Measurements from ENCODE around the gene OSMR.
"Not testable (repeated sequence)": the region's sequence is repeated elsewhere in the genome, so short reads cannot be mapped to it uniquely, and the experiment has no call there.

Gene OSMR

DNA sequence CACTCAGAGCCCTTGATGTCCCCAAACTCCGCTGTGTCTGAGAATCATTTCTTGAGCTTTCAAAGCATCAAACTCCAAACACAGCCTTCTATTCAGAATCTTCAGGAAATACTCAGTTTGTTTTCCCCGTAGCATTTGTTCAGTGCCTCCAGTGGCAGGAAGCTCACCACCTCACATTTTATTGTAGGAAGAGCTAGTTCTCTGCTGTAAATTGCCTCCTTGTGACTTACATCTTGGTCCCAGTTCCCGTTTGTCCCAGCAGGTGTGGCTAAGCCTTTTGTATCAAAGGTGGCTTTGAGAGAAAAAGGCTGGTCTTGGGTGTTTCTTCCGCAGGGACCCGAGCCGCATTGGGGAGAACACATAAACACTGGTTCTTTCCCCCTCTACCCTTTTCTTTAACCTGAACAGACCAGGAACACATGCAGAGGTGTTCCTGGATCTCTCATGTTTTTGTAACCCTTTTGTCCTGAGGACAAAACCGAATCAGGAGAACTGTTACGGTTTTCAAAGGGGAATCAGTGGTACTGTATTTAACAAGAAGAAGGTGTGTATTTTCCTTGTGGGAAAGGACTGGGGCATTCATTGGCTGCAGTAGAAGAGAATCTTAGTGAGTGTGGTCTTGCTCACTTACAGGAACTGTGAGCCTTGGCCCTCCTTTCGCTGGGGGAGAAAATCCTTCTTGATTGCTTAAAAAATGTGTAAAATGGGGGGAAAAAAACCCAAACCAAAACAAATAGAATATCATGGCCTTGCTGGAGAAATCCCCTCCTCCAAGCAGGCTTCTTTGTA is 1.9 kb downstream of the OSMR start:
- no peak for TF ChIP-seq ZNF274 (IDR thresholded peaks at IDR 0.05; ENCODE audit: low read depth, low read length)
- H3K4me3 ChIP-seq (ENCODE audit: low read length) = no peak overlapping the region

DNA sequence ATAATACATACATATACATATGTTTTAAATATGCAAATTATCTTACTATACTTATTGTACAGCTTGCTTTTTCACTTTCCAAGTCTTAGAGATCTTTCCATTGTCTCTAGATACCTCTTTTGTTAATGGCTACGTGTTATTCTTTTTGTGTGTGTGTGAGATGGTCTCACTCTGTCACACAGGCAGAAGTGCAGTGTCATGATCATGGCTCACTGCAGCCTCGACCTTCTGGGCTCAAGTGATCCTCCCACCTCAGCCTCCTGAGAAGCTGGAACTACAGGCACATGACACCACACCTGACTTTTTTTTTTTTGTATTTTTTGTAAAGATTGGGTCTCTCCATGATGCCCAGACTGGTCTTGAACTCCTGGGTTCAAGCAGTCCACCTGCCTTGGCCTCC is 2.8 kb downstream of the OSMR start:
- TF ChIP-seq ZNF274 (IDR thresholded peaks at IDR 0.05; ENCODE audit: low read depth, low read length) = no peak
- no peak overlapping the region for H3K4me3 ChIP-seq (ENCODE audit: low read length)

DNA sequence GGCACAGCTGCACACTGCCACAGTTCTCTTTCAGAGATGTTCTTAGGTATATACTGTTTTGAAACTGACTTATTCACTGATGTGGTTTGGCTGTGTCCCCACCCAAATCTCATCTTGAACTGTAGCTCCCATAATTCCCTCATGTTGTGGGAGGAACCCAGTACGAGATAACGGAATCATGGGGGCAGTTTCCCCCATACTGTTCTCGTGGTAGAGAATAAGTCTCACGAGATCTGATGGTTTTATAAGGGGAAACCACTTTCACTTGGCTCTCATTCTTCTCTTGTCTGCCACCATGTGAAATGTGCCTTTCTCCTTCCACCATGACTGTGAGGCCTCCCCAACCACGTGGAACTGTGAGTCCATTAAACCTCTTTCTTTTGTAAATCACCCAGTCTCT is 5.8 kb downstream of the OSMR start:
- not testable (repeated sequence) for H3K4me3 ChIP-seq (ENCODE audit: low read length)

DNA sequence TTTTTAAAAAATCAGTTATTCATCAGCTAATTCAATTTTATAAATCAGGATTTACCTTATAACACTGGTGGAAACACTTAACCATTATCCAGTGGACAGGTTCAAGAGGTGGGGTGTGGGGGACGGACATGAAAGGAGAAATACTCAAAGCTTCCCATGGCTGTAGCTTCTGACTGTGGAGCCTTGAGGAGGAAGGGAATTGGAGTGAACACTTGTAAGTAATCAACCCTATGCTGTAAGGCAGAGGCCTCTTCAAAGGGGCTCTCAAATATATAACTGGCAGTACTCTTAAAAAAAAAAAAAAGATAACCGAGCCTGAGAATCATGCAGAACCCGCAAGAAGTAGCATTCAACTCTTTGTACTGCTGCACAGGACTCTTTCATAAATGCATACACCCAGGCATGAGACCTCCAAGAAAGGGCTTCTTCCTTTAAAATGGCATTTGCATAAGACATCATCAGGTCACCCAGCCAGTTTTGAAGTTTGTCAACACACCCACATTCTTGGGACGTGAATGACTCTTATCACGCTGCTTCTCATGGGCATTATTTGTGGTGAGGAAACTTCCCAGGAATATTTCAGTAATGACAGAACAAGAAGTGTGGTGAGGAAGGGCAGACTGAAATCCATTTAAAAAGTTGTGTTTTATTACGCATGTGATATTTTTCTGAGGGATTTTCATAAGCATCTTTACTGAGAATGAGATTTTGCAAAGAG is 8.1 kb downstream of the OSMR start:
- no peak overlapping the region for H3K4me3 ChIP-seq (ENCODE audit: low read length)
- no peak for TF ChIP-seq ZNF274 (IDR thresholded peaks at IDR 0.05; ENCODE audit: low read depth, low read length)

DNA sequence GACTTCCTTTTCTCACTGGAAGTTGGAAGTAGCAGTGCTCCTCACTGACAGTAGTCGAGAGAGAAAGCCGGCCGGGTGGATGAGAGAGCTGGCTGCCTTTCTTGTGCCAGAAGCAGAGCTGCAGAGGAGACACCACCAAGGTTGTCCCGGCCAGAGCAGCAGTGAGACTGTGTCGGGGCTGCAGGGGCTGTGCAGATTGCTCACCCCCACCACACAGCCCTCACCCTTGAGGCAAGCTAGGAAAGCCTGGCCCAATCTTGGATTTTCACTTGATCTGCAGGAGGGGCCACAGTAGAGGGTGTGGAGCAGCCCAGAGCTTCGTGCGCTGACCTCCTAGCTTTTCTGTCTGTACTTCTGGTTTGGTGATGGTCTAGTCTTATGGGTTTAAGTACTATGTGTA is 9.1 kb downstream of the OSMR start:
- TF ChIP-seq ZNF274 (IDR thresholded peaks at IDR 0.05; ENCODE audit: low read depth, low read length) = no peak
- H3K4me3 ChIP-seq (ENCODE audit: low read length) = no peak overlapping the region

DNA sequence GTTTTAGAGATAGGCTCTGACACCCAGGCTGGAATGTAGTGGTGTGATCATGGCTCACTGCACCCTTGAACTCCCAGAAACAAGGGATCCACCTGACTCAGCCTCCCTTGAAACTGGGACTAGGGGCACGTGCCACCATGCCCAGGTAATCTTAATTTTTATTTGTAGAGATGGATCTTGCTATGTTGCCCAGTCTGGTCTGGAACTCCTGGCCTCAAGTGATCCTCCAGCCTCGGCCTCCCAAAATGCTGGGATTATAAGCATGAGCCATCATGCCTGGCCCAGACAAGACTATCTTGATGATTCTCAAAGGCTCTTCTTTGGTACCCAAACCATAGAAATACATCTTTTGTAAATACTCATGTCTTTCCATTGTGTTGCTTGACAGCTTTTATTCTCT is 10.8 kb downstream of the OSMR start:
- no peak overlapping the region for H3K4me3 ChIP-seq (ENCODE audit: low read length)

DNA sequence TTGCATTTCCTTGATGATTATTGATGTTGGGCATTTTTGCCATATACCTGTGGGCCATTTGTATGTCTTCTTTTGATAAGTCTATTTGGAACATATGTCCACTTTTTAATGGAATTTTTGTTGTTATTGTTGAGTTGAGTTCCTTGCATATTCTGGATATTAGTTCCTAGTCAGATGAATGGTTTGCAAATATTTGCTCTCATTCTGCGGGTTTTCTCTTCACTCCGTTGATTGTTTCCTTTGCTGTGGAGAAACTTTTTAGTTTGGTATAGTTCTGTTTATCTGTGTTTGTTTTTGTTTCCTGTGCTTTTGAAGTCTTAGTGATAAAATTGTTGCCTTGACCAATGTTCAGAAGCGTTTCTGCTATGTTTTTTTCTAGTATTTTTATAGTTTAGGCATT is 13.0 kb downstream of the OSMR start:
- H3K4me3 ChIP-seq (ENCODE audit: low read length) = no peak overlapping the region
- no peak for TF ChIP-seq ZNF274 (IDR thresholded peaks at IDR 0.05; ENCODE audit: low read depth, low read length)

More for the DNA sequence above, 10.8 kb downstream of the OSMR start:
- TF ChIP-seq ZNF274 (IDR thresholded peaks at IDR 0.05; ENCODE audit: low read depth, low read length) = no peak

DNA sequence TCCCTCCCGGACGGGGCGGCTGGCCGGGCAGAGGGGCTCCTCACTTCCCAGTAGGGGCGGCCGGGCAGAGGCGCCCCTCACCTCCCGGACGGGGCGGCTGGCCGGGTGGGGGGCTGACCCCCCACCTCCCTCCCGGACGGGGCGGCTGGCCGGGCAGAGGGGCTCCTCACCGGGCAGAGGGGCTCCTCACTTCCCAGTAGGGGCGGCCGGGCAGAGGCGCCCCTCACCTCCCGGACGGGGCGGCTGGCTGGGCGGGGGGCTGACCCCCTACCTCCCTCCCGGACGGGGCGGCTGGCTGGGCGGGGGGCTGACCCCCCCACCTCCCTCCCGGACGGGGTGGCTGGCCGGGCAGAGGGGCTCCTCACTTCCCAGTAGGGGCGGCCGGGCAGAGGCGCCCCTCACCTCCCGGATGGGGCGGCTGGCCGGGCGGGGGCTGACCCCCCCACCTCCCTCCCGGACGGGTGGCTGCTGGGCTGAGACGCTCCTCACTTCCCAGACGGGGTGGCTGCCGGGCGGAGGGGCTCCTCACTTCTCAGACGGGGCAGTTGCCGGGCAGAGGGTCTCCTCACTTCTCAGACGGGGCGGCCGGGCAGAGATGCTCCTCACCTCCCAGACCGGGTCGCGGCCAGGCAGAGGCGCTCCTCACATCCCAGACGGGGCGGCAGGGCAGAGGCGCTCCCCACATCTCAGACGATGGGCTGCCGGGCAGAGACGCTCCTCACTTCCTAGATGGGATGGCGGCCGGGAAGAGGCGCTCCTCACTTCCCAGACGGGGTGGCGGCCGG is 16.4 kb downstream of the OSMR start:
- H3K4me3 ChIP-seq (ENCODE audit: low read length) = not testable (repeated sequence)

DNA sequence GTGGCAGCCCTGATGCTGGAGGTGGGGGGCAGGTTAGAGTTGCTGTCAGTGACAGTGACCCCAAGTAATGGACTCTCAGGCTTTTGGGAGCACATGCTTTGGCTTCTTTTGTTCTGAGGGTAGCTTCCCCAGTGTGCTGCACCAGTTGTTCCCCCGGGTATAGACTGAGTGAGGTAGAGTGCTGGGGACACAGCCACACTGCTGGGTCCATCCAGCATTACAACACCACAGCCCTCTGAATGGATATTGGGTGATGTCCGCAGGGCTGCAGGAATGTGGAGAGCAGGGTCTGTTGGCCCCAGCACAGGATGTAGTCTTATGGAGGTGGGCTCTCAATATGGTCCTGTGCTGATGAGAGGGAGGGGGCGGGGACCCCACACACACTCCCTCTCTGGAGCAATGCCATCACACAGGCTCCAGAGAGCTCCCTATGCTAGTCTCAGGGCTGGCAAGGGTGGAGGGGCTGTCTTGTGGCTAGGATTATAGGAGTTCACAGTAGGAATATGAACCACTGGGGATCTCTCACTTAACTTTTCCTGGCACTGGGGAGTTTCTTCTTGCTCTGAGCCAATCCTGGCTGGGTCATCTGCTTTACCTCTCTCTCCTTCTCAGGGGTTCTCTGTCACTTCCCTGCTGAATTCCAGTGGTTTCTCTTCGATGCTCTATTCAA is 20.7 kb downstream of the OSMR start:
- TF ChIP-seq ZNF274 (IDR thresholded peaks at IDR 0.05; ENCODE audit: low read depth, low read length) = no peak
- H3K4me3 ChIP-seq (ENCODE audit: low read length) = no peak overlapping the region

DNA sequence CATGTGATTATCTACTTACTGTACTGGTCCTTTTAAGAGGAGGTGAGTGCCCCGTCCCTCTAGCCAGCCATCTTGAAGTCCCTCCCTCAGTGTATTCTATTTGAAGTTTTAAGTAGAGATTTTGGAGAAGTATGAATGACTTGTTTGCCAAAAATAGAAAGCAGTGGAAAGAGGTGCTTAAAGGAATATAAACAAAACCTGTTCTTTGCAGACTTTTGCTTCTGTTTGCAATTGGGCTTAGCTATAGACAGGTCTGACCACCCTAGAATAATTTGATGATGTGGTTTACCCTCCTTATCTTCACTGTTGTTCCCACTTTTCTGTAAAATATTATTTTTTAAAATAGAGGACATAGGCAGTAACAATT is 21.2 kb downstream of the OSMR start:
- H3K4me3 ChIP-seq (ENCODE audit: low read length) = no peak overlapping the region
- no peak for TF ChIP-seq ZNF274 (IDR thresholded peaks at IDR 0.05; ENCODE audit: low read depth, low read length)

DNA sequence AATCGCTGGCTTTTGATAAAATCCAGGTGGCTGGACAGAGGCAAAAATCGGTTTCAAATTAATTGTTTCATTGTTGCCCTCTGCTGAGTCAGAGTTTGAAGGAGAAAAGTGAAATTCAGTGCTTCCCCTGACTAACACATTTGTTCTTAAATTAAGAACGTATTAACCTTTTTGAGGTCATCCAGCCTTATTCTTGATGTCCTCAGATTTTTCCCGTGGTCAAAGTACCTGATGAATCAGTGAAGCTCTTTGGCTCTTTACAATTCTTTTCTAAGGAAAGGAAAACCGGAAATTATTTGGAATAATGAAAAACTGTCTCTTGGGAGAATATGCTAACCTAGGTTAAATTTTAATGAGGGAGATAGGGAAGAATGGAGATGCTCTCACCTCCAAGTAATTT is 21.6 kb downstream of the OSMR start:
- no peak for TF ChIP-seq ZNF274 (IDR thresholded peaks at IDR 0.05; ENCODE audit: low read depth, low read length)
- H3K4me3 ChIP-seq (ENCODE audit: low read length) = no peak overlapping the region

DNA sequence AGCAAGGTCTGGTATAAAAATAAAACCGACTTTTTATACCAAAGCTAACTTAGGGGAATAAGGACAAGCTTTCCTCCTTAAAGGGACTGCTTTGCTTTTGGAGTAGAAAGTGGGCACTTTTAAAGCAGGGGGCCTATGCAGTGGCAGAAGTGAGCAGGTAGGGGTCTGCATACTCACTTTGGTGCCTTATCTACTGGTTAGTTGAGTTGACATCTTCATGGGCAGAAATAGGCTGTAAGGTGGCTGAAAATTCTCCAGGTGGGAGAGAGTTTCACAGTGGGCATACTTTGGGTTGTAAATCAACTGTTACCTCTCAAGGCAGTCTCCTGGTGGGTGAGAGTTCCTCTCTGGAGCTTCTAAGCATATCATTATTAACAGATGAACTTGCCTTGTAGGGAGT is 24.8 kb downstream of the OSMR start:
- TF ChIP-seq ZNF274 (IDR thresholded peaks at IDR 0.05; ENCODE audit: low read depth, low read length) = no peak
- H3K4me3 ChIP-seq (ENCODE audit: low read length) = no peak overlapping the region

DNA sequence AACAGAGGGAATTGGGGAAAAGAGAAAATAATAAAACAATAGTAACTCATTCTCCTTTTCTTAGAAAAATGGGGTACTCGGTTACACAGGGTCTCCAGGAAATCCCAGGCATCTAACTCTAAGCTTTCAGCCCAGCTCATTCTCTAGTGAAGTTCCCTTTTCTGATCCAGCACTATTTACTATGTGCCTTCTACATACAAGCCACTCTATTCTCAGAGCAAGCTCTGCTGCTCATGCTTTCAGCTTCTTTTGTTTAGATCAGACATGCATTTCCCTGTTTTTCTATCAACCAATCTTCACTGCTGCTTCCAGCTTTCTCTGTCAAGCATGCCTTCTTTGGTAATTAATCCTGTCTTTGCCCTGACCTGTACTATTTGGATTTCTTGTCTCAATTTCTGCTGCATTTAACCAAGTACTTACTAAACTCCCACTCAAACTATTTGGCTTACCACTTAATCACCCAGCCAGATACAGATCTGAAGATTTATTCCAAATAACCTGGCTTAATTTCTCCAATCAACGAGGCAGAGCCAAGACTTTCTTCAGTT is 25.3 kb downstream of the OSMR start:
- H3K4me3 ChIP-seq (ENCODE audit: low read length) = no peak overlapping the region
- no peak for TF ChIP-seq ZNF274 (IDR thresholded peaks at IDR 0.05; ENCODE audit: low read depth, low read length)

All from GM08714 (cell line).